Activated CD4-positive, alpha-beta T cell treated with anti-CD3 and anti-CD28 coated beads, Interleukin-2, amount 10 ng/mL, durations not matched to agents 24 days and 14 days (primary cell): ENCODE measurements around the gene SPG11. TPM values are rescaled to one million over a fixed set of nuclear protein-coding genes. Genes with fewer than 3 reads are reported as not detected.
A peak's percentile ranks its signal among the peaks of the same experiment; 100 is the strongest.
"Not testable (repeated sequence)": the region's sequence is repeated elsewhere in the genome, so short reads cannot be mapped to it uniquely, and the experiment has no call there.

Experiments used
- DNase-seq: peaks from one replicate; pipeline ENCODE4 v3.0.0; 2022
- H3K27ac Mint-ChIP-seq: one replicate; pipeline ENCODE4 v1.8.0; 2022; ENCODE audit warnings: mild to moderate bottlenecking, mixed read lengths
- H3K27me3 Mint-ChIP-seq: one replicate; pipeline ENCODE4 v1.8.0; 2022; ENCODE audit warnings: mixed read lengths
- H3K36me3 Mint-ChIP-seq: one replicate; pipeline ENCODE4 v1.8.0; 2022; ENCODE audit warnings: low read depth, mild to moderate bottlenecking, mixed read lengths
- H3K4me1 Mint-ChIP-seq: one replicate; pipeline ENCODE4 v1.8.0; 2021; ENCODE audit warnings: mixed read lengths
- H3K4me3 Mint-ChIP-seq: one replicate; pipeline ENCODE4 v1.8.0; 2022; ENCODE audit warnings: mild to moderate bottlenecking, moderate library complexity, mixed read lengths
- H3K9me3 Mint-ChIP-seq: one replicate; pipeline ENCODE4 v1.8.0; 2021; ENCODE audit warnings: mixed read lengths
- intact Hi-C: fragments of 100-400 bp; cut with micrococcal nuclease; formaldehyde crosslinking; loops from one replicate; pipeline ENCODE4 v1.15.1; 2023
- total RNA-seq: library from RNA; stranded (reverse); gene quantifications from 2 replicates; pipeline ENCODE4 v1.2.3, GENCODE V29; 2022

SPG11 gene, protein sequence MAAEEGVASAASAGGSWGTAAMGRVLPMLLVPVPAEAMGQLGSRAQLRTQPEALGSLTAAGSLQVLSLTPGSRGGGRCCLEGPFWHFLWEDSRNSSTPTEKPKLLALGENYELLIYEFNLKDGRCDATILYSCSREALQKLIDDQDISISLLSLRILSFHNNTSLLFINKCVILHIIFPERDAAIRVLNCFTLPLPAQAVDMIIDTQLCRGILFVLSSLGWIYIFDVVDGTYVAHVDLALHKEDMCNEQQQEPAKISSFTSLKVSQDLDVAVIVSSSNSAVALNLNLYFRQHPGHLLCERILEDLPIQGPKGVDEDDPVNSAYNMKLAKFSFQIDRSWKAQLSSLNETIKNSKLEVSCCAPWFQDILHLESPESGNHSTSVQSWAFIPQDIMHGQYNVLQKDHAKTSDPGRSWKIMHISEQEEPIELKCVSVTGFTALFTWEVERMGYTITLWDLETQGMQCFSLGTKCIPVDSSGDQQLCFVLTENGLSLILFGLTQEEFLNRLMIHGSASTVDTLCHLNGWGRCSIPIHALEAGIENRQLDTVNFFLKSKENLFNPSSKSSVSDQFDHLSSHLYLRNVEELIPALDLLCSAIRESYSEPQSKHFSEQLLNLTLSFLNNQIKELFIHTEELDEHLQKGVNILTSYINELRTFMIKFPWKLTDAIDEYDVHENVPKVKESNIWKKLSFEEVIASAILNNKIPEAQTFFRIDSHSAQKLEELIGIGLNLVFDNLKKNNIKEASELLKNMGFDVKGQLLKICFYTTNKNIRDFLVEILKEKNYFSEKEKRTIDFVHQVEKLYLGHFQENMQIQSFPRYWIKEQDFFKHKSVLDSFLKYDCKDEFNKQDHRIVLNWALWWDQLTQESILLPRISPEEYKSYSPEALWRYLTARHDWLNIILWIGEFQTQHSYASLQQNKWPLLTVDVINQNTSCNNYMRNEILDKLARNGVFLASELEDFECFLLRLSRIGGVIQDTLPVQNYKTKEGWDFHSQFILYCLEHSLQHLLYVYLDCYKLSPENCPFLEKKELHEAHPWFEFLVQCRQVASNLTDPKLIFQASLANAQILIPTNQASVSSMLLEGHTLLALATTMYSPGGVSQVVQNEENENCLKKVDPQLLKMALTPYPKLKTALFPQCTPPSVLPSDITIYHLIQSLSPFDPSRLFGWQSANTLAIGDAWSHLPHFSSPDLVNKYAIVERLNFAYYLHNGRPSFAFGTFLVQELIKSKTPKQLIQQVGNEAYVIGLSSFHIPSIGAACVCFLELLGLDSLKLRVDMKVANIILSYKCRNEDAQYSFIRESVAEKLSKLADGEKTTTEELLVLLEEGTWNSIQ (N-terminal part only)
- 67.2 and 68.0 TPM in 2 replicates for total RNA-seq

- H3K27me3 Mint-ChIP-seq: no peaks in the 10 kb centered on the region
- H3K4me3 Mint-ChIP-seq: peak within 1 kb of the TSS; percentile 86
- peaks cover 57% of the 10 kb centered on the region for H3K4me1 Mint-ChIP-seq
- H3K36me3 Mint-ChIP-seq: peaks cover 20% of the 10 kb centered on the region
- intact Hi-C loops: loop anchor here (1.0 to 5.0 kb wide), 7 partner anchors 14 to 75 kb away; partner anchors contain the start of genes B2M and PATL2
- peak; percentile 99 for DNase-seq
- no peaks in the 10 kb centered on the region for H3K9me3 Mint-ChIP-seq
- peak within 1 kb of the TSS; percentile 98 for H3K27ac Mint-ChIP-seq
Observed at GRCh38 chr15:44663410-44664308, at the start of gene SPG11. Gene SPG11, minus strand, starts transcription at chr15:44663662. Its CDS starts 15 bp downstream, at chr15:44663647.

GRCh38 chr15:44712346-44713005, 49.0 kb upstream of the SPG11 start:
- H3K4me1 Mint-ChIP-seq: peaks cover 52% of the 10 kb centered on the region
- DNase-seq: peak; percentile 93

DNA sequence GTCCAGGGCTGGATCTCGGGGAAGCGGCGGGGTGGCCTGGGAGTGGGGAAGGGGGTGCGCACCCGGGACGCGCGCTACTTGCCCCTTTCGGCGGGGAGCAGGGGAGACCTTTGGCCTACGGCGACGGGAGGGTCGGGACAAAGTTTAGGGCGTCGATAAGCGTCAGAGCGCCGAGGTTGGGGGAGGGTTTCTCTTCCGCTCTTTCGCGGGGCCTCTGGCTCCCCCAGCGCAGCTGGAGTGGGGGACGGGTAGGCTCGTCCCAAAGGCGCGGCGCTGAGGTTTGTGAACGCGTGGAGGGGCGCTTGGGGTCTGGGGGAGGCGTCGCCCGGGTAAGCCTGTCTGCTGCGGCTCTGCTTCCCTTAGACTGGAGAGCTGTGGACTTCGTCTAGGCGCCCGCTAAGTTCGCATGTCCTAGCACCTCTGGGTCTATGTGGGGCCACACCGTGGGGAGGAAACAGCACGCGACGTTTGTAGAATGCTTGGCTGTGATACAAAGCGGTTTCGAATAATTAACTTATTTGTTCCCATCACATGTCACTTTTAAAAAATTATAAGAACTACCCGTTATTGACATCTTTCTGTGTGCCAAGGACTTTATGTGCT, 48.4 kb upstream of the SPG11 start:
- peaks cover 47% of the 10 kb centered on the region for H3K4me1 Mint-ChIP-seq
- peak; percentile 89 for DNase-seq
- peaks cover 66% of the 10 kb centered on the region for H3K36me3 Mint-ChIP-seq
- peak overlapping the region; percentile 94 for H3K4me3 Mint-ChIP-seq
- H3K27ac Mint-ChIP-seq: peak overlapping the region; percentile 100
- no peaks in the 10 kb centered on the region for H3K9me3 Mint-ChIP-seq
- intact Hi-C loops: loop anchor here (1.0 to 5.0 kb wide), 6 partner anchors 7 to 490 kb away; partner anchors contain the start of genes CTDSPL2, EIF3J and SPG11
- no peaks in the 10 kb centered on the region for H3K27me3 Mint-ChIP-seq

More at GRCh38 chr15:44712346-44713005, 49.0 kb upstream of the SPG11 start:
- no peaks in the 10 kb centered on the region for H3K27me3 Mint-ChIP-seq
- intact Hi-C loops: loop anchor here (2.0 to 5.0 kb wide), 2 partner anchors 176 to 490 kb away; partner anchors contain the start of gene EIF3J
- peaks cover 73% of the 10 kb centered on the region for H3K36me3 Mint-ChIP-seq
- peak overlapping the region; percentile 100 for H3K27ac Mint-ChIP-seq
- H3K4me3 Mint-ChIP-seq: peak overlapping the region; percentile 94
- no peaks in the 10 kb centered on the region for H3K9me3 Mint-ChIP-seq

GRCh38 chr15:44711096-44711742, 47.8 kb upstream of the SPG11 start, which contains the start of the genes B2M and PATL2:
Gene B2M, plus strand, starts transcription at chr15:44711517. Its CDS starts 30 bp downstream, at chr15:44711547.
Gene PATL2, minus strand, starts transcription at chr15:44711323. Its CDS starts 34,833 bp downstream, at chr15:44676490.
- intact Hi-C loops: loop anchor here (1.0 to 5.0 kb wide), 5 partner anchors 8 to 491 kb away; partner anchors contain the start of genes CTDSPL2 and SPG11
- Mint-ChIP-seq H3K4me1 (peaks cover 42% of the 10 kb centered on the region), H3K9me3 (no peaks in the 10 kb centered on the region), H3K27me3 (no peaks in the 10 kb centered on the region), H3K27ac (peak within 1 kb of the TSS; percentile 100), H3K4me3 (peak within 1 kb of the TSS; percentile 94), H3K36me3 (peaks cover 61% of the 10 kb centered on the region)
- DNase-seq: peak; percentile 99

GRCh38 chr15:44710236-44711095, 47.0 kb upstream of the SPG11 start:
- peaks cover 56% of the 10 kb centered on the region for H3K36me3 Mint-ChIP-seq

DNA sequence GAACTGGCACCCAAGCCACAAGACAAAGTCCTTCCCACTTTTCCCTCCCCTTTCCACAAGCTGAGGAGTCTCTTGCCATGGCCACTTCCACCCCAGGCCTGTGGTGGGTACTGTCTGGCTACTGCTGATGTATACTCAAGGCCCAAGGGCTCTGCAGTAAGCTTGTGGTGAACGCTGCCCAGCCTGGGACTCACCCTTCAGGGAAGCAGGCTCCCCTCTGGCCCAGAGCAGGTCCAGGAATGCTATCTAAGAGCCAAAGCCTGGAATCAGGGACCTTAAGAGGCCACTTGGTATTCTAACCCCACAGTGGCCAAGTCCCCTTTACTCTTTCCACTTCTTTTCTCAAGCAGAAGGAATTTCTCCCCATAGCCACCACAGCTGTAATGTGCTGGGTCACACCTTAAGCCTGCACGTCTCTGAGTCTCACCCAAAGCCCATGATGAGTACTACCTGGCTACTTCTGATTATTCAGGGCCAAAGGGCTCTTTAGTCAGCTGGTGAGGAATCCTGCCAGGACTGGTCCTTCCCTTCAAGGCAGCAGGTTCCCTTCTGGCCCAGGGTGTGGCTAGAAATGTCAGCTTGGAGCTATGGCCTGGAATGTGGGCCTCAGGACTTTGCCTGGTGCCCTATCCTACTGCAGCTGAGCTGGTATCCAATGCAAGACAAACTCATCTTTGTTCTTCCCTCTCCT, 43.6 kb upstream of the SPG11 start:
- DNase-seq: no peak
- peaks cover 24% of the 10 kb centered on the region for H3K4me1 Mint-ChIP-seq
- H3K27me3 Mint-ChIP-seq: no peaks in the 10 kb centered on the region
- H3K9me3 Mint-ChIP-seq: peaks cover 21% of the 10 kb centered on the region
- H3K4me3 Mint-ChIP-seq: no peak overlapping the region
- intact Hi-C loops: no loop called here
- no peak overlapping the region for H3K27ac Mint-ChIP-seq
- H3K36me3 Mint-ChIP-seq: peaks cover 44% of the 10 kb centered on the region

More at GRCh38 chr15:44710236-44711095, 47.0 kb upstream of the SPG11 start:
- peaks cover 39% of the 10 kb centered on the region for H3K4me1 Mint-ChIP-seq
- intact Hi-C loops: loop anchor here (1.0 to 5.0 kb wide), 6 partner anchors 9 to 492 kb away; partner anchors contain the start of genes CTDSPL2 and SPG11
- peak overlapping the region; percentile 100 for H3K27ac Mint-ChIP-seq
- peak; percentile 83 for DNase-seq
- peaks cover 1% of the 10 kb centered on the region for H3K9me3 Mint-ChIP-seq
- no peaks in the 10 kb centered on the region for H3K27me3 Mint-ChIP-seq
- peak overlapping the region; percentile 94 for H3K4me3 Mint-ChIP-seq

DNA sequence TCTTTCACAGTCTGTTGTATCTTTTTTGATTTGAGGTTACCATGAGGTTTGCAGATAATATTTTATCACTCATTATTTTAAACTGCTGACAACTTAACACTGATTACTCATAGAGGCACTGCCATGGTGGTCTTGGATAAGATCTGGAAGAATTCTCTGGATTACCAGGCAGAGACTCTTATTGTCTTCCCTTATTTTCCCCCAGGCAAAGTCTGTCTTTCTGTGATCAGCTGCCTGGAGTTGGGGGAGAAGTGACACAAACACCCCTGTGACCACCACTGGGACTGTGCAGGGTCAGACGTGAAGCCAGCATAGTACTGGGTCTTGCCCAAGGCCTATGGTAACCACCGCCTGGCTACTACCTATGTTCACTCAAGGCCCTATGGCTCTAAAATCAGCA, 42.9 kb upstream of the SPG11 start:
- peaks cover 26% of the 10 kb centered on the region for H3K4me1 Mint-ChIP-seq
- H3K4me3 Mint-ChIP-seq: no peak overlapping the region
- no peak overlapping the region for H3K27ac Mint-ChIP-seq
- H3K9me3 Mint-ChIP-seq: peaks cover 26% of the 10 kb centered on the region
- no peaks in the 10 kb centered on the region for H3K27me3 Mint-ChIP-seq
- H3K36me3 Mint-ChIP-seq: peaks cover 43% of the 10 kb centered on the region
- DNase-seq: no peak
- intact Hi-C loops: no loop called here

DNA sequence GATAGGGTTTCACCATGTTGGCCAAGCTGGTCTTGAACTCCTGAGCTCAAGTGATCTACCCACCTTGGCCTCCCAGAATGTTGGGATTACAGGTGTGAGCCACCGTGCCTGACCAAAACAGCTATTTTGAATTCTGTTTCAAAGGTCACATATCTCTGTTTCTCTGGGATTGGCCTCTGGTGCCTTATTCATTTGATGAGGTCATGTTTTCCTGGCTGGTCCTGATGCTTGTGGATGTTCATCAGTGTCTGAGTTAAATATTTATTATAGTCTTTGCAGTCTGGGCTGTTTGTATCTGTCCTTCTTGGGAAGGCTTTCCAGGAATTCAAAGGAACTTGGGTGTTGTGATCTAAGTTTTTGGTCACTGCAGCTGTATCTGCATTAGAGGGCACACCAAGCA, 42.5 kb upstream of the SPG11 start:
- intact Hi-C loops: no loop called here
- no peak for DNase-seq
- H3K4me1 Mint-ChIP-seq: peaks cover 27% of the 10 kb centered on the region
- H3K9me3 Mint-ChIP-seq: peaks cover 26% of the 10 kb centered on the region
- no peaks in the 10 kb centered on the region for H3K27me3 Mint-ChIP-seq
- no peak overlapping the region for H3K4me3 Mint-ChIP-seq
- peaks cover 41% of the 10 kb centered on the region for H3K36me3 Mint-ChIP-seq
- no peak overlapping the region for H3K27ac Mint-ChIP-seq

DNA sequence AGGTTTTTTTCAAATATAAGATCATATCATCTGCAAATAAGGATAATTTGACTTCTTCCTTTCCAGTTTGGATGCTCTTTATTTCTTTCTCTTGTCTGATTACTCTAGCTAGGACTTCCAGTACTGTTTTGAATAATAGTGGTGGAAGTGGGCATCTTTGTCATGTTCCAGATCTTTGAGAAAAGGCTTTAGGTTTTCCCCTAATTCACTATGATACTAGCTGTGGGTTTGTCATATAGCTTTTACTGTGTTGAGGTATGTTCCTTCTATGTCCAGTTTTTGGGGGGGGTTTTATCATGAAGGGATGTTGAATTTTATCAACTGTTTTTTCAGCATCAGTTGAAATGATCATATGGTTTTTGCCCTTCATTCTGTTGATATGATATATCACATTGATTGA, 37.2 kb upstream of the SPG11 start:
- Mint-ChIP-seq H3K27me3 (peaks cover 15% of the 10 kb centered on the region), H3K9me3 (peaks cover 42% of the 10 kb centered on the region), H3K4me1 (peaks cover 10% of the 10 kb centered on the region), H3K36me3 (peaks cover 36% of the 10 kb centered on the region)
- intact Hi-C loops: loop anchor here (2.0 kb wide), 1 partner anchor 24 kb away; no protein-coding TSS in a partner anchor
- H3K4me3 Mint-ChIP-seq, H3K27ac Mint-ChIP-seq, DNase-seq: not testable (repeated sequence)

- H3K27ac Mint-ChIP-seq: no peak overlapping the region
- H3K9me3 Mint-ChIP-seq: peaks cover 30% of the 10 kb centered on the region
- H3K4me1 Mint-ChIP-seq: peaks cover 19% of the 10 kb centered on the region
- H3K36me3 Mint-ChIP-seq: peaks cover 23% of the 10 kb centered on the region
- no peak overlapping the region for H3K4me3 Mint-ChIP-seq
- peaks cover 15% of the 10 kb centered on the region for H3K27me3 Mint-ChIP-seq
- intact Hi-C loops: no loop called here
- DNase-seq: no peak
Observed at GRCh38 chr15:44698641-44699040, 35.2 kb upstream of the SPG11 start.
